ENCODE measurements around the gene SLC4A5.
A peak's percentile ranks its signal among the peaks of the same experiment; 100 is the strongest.
"Not testable (repeated sequence)": the region's sequence is repeated elsewhere in the genome, so short reads cannot be mapped to it uniquely, and the experiment has no call there.

Gene SLC4A5

GRCh38 chr2:74194799-74195198 lies 148.4 kb downstream of the SLC4A5 start:
- no peak for DNase-seq

- DNase-seq = no peak
Measured at GRCh38 chr2:74191596-74192380, 151.4 kb downstream of the SLC4A5 start.

- DNase-seq = no peak
Measured at GRCh38 chr2:74188696-74189095, 154.5 kb downstream of the SLC4A5 start.

GRCh38 chr2:74188018-74188601 lies 155.1 kb downstream of the SLC4A5 start:
- DNase-seq = no peak

GRCh38 chr2:74186706-74187105 lies 156.5 kb downstream of the SLC4A5 start:
- DNase-seq = not testable (repeated sequence)

GRCh38 chr2:74186038-74186437 lies 157.2 kb downstream of the SLC4A5 start:
- peak; percentile 38 for DNase-seq

GRCh38 chr2:74183878-74184277 lies 159.3 kb downstream of the SLC4A5 start:
- no peak for DNase-seq

- DNase-seq = peak; percentile 60
Measured at GRCh38 chr2:74181739-74182138, 161.5 kb downstream of the SLC4A5 start.

GRCh38 chr2:74179063-74179865 lies 164.0 kb downstream of the SLC4A5 start:
- DNase-seq = peak; percentile 25

- peak; percentile 99 for DNase-seq
Measured at GRCh38 chr2:74178211-74179062, 164.8 kb downstream of the SLC4A5 start, which contains the start of gene MOB1A. MOB1A (minus strand) TSS chr2:74178879; CDS start chr2:74178674, 205 bp downstream.

GRCh38 chr2:74177696-74178095 lies 165.5 kb downstream of the SLC4A5 start:
- no peak for DNase-seq

GRCh38 chr2:74174909-74175308 lies 168.3 kb downstream of the SLC4A5 start:
- no peak for DNase-seq

- no peak for DNase-seq
Measured at GRCh38 chr2:74168739-74169138, 174.5 kb downstream of the SLC4A5 start.
